GM20000 (cell line): ENCODE results near the gene TPH1.

Experiments used
- DNase-seq: peaks from one replicate; pipeline ENCODE4 v3.0.0; 2012; ENCODE audit warnings: low spot score
- TF ChIP-seq, protein P1 (sequence below): IDR thresholded peaks from 2 replicates; pipeline ENCODE4 v1.5.1; 2012; ENCODE audit warnings: mild to moderate bottlenecking, control low read depth; ENCODE audit errors: extremely low read depth, missing control alignments

The TPH1 gene

DNA sequence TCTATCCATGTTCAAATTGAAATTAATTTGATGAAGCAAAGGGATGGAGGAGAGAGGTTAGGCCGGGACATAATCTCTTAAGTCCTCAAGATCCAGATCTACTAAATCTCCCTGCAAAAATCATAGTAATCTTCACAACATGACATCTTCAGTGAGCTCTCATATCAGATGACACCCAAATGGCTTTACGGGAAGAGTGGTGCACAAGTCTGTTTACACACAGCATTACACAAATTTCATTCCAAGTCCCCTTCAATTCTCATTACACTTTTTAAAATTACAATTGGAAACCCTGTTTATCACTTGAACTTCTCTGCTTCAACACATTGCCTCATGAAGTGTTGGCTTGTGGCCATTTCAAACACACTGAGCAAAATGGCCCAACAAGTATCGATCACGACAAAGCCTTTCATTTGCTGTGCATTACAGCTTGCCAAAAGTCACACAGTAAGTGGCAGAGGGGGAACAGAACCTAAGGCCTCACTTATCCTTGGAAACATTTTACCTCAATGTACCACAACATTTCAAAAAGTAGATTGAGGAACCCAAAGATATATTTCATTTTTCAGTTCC lies 17.9 kb upstream of the TPH1 start:
- TF ChIP-seq, protein P1, sequence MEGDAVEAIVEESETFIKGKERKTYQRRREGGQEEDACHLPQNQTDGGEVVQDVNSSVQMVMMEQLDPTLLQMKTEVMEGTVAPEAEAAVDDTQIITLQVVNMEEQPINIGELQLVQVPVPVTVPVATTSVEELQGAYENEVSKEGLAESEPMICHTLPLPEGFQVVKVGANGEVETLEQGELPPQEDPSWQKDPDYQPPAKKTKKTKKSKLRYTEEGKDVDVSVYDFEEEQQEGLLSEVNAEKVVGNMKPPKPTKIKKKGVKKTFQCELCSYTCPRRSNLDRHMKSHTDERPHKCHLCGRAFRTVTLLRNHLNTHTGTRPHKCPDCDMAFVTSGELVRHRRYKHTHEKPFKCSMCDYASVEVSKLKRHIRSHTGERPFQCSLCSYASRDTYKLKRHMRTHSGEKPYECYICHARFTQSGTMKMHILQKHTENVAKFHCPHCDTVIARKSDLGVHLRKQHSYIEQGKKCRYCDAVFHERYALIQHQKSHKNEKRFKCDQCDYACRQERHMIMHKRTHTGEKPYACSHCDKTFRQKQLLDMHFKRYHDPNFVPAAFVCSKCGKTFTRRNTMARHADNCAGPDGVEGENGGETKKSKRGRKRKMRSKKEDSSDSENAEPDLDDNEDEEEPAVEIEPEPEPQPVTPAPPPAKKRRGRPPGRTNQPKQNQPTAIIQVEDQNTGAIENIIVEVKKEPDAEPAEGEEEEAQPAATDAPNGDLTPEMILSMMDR: no peak
- no peak for DNase-seq

DNA sequence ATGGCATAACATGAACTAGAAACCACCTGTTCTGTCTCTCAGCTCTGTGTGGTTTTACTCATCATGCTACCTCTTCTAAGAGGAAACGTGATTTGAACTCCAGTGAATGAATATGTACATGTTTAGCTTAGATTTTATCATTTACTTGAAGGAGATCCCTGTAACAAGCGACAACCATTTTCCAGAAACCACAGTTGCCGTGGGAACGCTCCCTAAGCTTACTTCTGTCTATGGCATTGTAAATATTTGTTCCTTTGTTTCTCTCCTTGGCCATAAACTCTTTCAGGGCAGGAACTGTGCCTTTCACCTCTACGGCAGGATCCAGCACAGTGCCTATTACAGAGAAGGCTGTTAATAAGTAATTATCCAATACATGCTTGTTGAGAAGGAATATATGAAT lies 17.1 kb upstream of the TPH1 start:
- TF ChIP-seq, protein P1: no peak
- DNase-seq: no peak

DNA sequence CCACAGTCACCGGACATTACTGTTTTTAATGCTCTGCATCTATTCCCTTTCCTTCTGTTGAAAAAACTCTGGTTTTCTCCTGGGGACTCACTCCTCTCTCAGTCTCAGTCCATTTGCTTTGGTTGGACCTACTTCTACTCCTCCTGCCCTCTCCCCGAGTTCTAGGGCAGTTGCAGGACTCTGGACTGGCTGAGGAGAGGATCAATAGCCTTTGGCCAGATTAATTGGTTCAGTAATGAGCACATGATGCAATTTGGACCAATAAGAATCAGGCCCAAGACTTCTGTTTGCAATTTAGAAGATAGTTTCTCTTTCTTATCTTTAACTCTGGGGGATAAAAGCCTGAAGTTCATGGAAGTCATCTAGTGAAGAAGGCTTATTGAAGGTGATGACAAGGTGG lies 15.3 kb upstream of the TPH1 start:
- no peak for DNase-seq
- TF ChIP-seq, protein P1: no peak

DNA sequence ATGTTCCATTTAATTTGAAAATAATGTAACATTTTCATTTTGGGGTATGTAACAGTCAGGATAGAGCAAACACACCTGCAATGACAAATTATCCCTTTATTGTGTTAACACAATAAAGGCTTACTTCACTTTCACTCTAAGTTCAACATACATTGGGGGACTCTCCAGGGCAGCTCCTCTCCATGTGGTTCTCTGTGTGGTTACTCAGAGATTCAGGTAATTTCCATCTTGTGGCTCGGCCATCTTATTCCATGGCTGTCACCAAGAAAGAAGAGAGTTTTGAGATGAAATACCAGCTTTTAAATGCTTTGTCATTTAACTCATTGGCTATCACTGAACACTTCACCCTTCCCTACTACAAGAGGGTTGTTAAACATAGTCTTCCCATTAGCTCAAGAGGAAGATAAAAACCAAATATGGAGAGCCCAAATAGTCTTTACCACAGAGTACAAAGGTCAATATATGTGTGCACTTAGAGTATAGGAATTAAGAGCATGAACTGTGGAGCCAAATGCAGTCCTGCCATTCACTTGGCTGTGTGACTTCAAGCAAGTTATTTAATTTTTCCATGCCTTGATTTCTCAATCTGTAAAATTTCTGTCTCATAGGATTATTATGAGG lies 10.6 kb upstream of the TPH1 start:
- DNase-seq: peak; percentile 10
- TF ChIP-seq, protein P1: no peak

DNA sequence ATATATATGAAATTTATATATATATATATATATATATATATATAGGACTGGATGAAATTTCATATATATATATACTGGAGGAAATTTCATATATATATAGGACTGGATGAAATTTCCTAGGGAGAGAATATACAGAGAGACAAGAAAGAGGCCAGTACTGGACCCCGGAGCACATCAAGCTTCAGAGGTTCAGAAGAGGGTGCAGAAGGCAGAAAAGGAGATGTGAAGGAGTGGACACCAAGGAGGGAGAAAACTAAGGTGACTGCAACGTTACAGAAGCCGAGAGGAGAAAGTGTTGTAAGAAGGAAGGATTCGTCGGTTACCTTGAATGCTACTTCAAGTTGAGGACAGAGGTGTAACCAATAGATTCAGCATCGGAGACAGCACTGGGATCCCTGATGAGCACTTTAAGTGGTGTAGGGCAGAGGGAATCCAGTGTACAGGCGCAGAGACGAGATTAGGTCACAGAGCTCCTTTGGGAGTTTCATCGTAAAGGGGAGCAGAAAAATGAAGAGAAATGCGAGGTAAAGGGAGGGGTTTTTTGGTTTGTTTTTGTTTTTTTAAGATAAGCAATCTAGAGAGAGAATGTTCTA lies 8.5 kb upstream of the TPH1 start:
- TF ChIP-seq, protein P1: no peak
- no peak for DNase-seq

DNA sequence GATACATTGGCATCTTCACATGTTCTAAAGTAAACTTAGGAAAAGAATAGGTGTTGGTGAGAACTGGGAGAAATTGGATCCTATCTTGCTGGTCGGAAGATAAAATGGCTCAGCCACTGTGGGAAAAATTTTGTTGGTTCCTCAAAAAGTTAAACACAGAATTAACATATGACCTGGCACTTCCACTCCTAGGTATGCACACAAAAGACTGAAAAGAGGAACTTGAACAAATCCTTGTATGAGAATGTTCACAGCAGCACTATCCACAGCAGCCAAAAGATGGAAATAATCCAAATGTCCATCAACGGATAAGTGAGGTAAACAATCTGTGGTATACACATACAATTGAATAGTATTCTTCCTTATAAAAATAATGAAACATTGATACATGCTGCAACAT lies 4.8 kb upstream of the TPH1 start:
- TF ChIP-seq, protein P1: no peak
- no peak for DNase-seq

DNA sequence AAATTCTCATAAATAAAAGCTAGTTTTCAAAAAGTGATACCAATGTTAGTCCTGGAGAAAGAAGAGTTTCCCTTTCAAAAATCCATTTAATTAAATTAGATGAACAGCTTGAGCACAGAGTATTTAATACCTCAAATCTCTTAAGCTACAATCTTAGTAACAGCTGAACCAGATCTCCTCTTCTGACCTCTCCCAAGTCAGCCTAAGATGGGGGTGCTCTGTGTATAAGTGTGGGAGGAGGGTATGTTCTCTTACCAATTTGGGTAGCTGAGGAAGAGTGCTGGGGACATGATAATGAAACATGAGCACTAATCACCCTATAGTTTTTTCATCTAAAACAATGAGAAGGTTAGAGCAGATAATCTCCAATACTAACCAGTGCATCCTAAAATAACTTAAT lies 9.6 kb downstream of the TPH1 start:
- TF ChIP-seq, protein P1: no peak
- DNase-seq: no peak
